Measurements from ENCODE around the gene GRM8. TPM values are rescaled to one million over a fixed set of nuclear protein-coding genes. Genes with fewer than 3 reads are reported as not detected.

The GRM8 gene
- total and polyA plus RNA-seq, 9 of the 15 experiments (the other 6 are each of a cell fraction or from before 2014, with no cell fraction given), result 0.13 TPM; not detected in 7

GRCh38 chr7:127040042-127040441 lies 212.7 kb downstream of the GRM8 start (continued):
- no peak for TF ChIP-seq MAX (CRISPR knock-in tag; IDR thresholded peaks at IDR 0.05)
- no peak for TF ChIP-seq HMGN3 (IDR thresholded peaks at IDR 0.05; ENCODE audit: borderline replicate concordance, extremely low read depth, insufficient read length, low read depth, low read length)
- no peak for TF ChIP-seq TBL1XR1 (IDR thresholded peaks at IDR 0.05; ENCODE audit: low read length in 2 of 2)
- no peak for TF ChIP-seq STAT5B (CRISPR knock-in tag; IDR thresholded peaks at IDR 0.05)
- no peak for TF ChIP-seq MTA1 (IDR thresholded peaks at IDR 0.05; ENCODE audit: borderline replicate concordance)
- TF ChIP-seq CCAR2 (IDR thresholded peaks at IDR 0.05; ENCODE audit: low read depth, low read length), result no peak

- no CpG with 5 or more reads among the region's 3 CpGs for WGBS (ENCODE audit: insufficient coverage, low coverage, missing lambda C conversion rate)
- H3K36me3 ChIP-seq (ENCODE audit: control insufficient read depth, insufficient read depth, low read length), result no peaks in the 10 kb centered on the region
- no peaks in the 10 kb centered on the region for H3K27me3 ChIP-seq (ENCODE audit: control insufficient read depth in 2 of 2, insufficient read depth in 2 of 2, low read length in 2 of 2)
- H4K20me1 ChIP-seq (replicated peaks; ENCODE audit: control insufficient read depth, insufficient read depth, low read length), result no peaks in the 10 kb centered on the region
- in situ Hi-C loops (cut with MboI), result no loop called here
- no peak for FAIRE-seq
- no peak overlapping the region for H3K27ac ChIP-seq (ENCODE audit: extremely low read depth, low read depth, low read length)
- H3K9me3 ChIP-seq (replicated peaks; ENCODE audit: control insufficient read depth, insufficient read depth, low read depth, low read length), result no peaks in the 10 kb centered on the region
- H3K4me1 ChIP-seq (replicated peaks in 1 of 2; ENCODE audit: control insufficient read depth in 2 of 2, insufficient read depth in 2 of 2, low read length in 2 of 2), result no peaks in the 10 kb centered on the region
- no peak for DNase-seq (ENCODE audit: extremely low read depth in 1 of 4, low spot score in 3 of 4)
- H3K9me1 ChIP-seq (ENCODE audit: control insufficient read depth, insufficient read depth, low read length), result no peaks in the 10 kb centered on the region
- no peak overlapping the region for H2AFZ ChIP-seq (ENCODE audit: low read depth, low read length)
- no peaks in the 10 kb centered on the region for H3K79me2 ChIP-seq (ENCODE audit: control insufficient read depth, insufficient read depth, low read length)
- no peak overlapping the region for H3K9ac ChIP-seq (ENCODE audit: insufficient read depth in 1 of 2, low read depth in 2 of 2, low read length in 2 of 2)
- ChIA-PET CTCF (ENCODE audit: low intra/inter-chr PET ratio) (no interaction called here), POLR2A (no interaction called here)
- no TSS peak for BruUV-seq (replicated peaks)
- intact Hi-C loops (cut with micrococcal nuclease), result no loop called here
- no peak overlapping the region for H3K4me2 ChIP-seq (ENCODE audit: insufficient read depth, low read length)
- no peak for TF ChIP-seq U2AF1 (optimal IDR thresholded peaks at IDR 0.05; ENCODE audit: low read depth, low read length)
- TF ChIP-seq DEAF1 (CRISPR knock-in tag; IDR thresholded peaks at IDR 0.05), result no peak
- no peak for TF ChIP-seq CHD1 (IDR thresholded peaks at IDR 0.05; ENCODE audit: low read length)
- no peak for TF ChIP-seq ZNF253 (CRISPR knock-in tag; conservative IDR thresholded peaks at IDR 0.05)
- no peak for TF ChIP-seq IRF9 (tag; IDR thresholded peaks at IDR 0.05)
- TF ChIP-seq CAMTA2 (CRISPR knock-in tag; conservative IDR thresholded peaks at IDR 0.05), result no peak
- TF ChIP-seq ATF3 (IDR thresholded peaks at IDR 0.05), result no peak
- TF ChIP-seq ATF3 (CRISPR knock-in tag; conservative IDR thresholded peaks at IDR 0.05), result no peak
- no peak for TF ChIP-seq JUN (IDR thresholded peaks at IDR 0.05; ENCODE audit: borderline replicate concordance, low read depth, low read length)
- no peak for TF ChIP-seq JUN (CRISPR knock-in tag; IDR thresholded peaks at IDR 0.05; ENCODE audit: borderline replicate concordance)
- TF ChIP-seq RAD21 (CRISPR knock-in tag; conservative IDR thresholded peaks at IDR 0.05 in 1 of 2, IDR thresholded peaks at IDR 0.05 in 1 of 2), result no peak
- TF ChIP-seq SAFB2 (IDR thresholded peaks at IDR 0.05; ENCODE audit: borderline replicate concordance, low read depth, low read length, severe bottlenecking), result no peak
- no peak overlapping the region for H3K4me3 ChIP-seq
- no peak for ATAC-seq
These were observed 213.2 kb downstream of the GRM8 start for GRCh38 chr7:127039541-127039940.

Data from K562 (cell line).